Measurements from ENCODE around the gene ABCA4.

Gene ABCA4

GRCh38 chr1:94113589-94114226, 7.2 kb downstream of the ABCA4 start:
- Histone ChIP-seq H4K12ac (ENCODE audit: low read depth, low read length) (no peak overlapping the region), H2BK5ac (ENCODE audit: low read depth, low read length, poor library complexity) (peak overlapping the region; percentile 82), H3K9me3 (ENCODE audit: insufficient read depth, low read depth, low read length) (no peaks in the 10 kb centered on the region), H3K79me1 (ENCODE audit: low read length) (peaks cover 71% of the 10 kb centered on the region), H2AFZ (ENCODE audit: insufficient read depth, low read length, poor library complexity) (no peak overlapping the region), H3K14ac (ENCODE audit: low read length) (peak overlapping the region; percentile 81), H3K4me3 (ENCODE audit: low read depth, low read length) (no peak overlapping the region), H3K27me3 (ENCODE audit: insufficient read depth, low read length) (no peaks in the 10 kb centered on the region), H4K91ac (ENCODE audit: low read depth, low read length) (peak overlapping the region; percentile 96), H3K18ac (ENCODE audit: low read length) (no peak overlapping the region), H3K79me2 (ENCODE audit: control insufficient read depth, insufficient read depth, low read length, poor library complexity) (peaks cover 12% of the 10 kb centered on the region), H3K4me1 (ENCODE audit: control insufficient read depth in 1 of 2, insufficient read depth in 2 of 2, low read length in 2 of 2) (peaks cover 41 to 50% of the 10 kb centered on the region in 2 experiments), H2BK120ac (ENCODE audit: insufficient read depth, low read length, poor library complexity) (peak overlapping the region; percentile 83), H3K4ac (ENCODE audit: low read depth, low read length) (peak overlapping the region; percentile 63), H3K4me2 (ENCODE audit: low read length) (no peak overlapping the region), H2BK12ac (ENCODE audit: low read length) (peak overlapping the region; percentile 64), H3K36me3 (ENCODE audit: control insufficient read depth in 1 of 2, insufficient read depth in 2 of 2, low read length in 2 of 2) (no peaks in the 10 kb centered on the region), H3K27ac (ENCODE audit: low read depth, low read length) (peak overlapping the region; percentile 72), H3K9ac (ENCODE audit: low read length) (no peak overlapping the region), H2AK5ac (ENCODE audit: low read length) (peak overlapping the region; percentile 89), H3K23ac (ENCODE audit: low read length) (no peak overlapping the region), H4K8ac (ENCODE audit: low read depth, low read length) (peak overlapping the region; percentile 59)
- DNase-seq = no peak
- WGBS (ENCODE audit: extremely low coverage, insufficient coverage, insufficient read length) = no CpG with 5 or more reads among the region's 2 CpGs

DNA sequence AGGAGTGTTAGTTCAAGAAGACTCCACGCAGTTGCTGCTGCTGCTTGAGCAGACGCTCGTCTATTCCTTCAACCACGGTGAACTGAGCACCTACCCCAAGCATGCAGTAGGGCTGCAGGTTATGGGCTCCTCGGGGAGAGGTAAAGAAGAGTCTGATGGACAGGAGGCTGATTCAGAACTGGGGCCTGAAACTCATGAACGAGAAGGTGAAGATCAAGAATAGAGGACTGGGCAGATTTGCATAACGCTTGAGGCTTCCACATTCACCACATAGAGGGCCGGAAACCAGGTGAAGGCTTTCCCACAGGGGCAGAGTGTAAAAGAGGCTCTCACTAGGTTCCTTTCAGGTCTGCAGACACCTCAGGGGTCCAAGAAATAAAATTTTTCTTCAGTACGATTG, 9.1 kb downstream of the ABCA4 start:
- Histone ChIP-seq H3K9me3 (ENCODE audit: insufficient read depth, low read depth, low read length) (peaks cover 2% of the 10 kb centered on the region), H3K23ac (ENCODE audit: low read length) (no peak overlapping the region), H3K4me3 (ENCODE audit: low read depth, low read length) (no peak overlapping the region), H2BK120ac (ENCODE audit: insufficient read depth, low read length, poor library complexity) (peak overlapping the region; percentile 86), H4K91ac (ENCODE audit: low read depth, low read length) (peak overlapping the region; percentile 85), H2BK12ac (ENCODE audit: low read length) (peak overlapping the region; percentile 44), H3K79me1 (ENCODE audit: low read length) (peaks cover 65% of the 10 kb centered on the region), H2AFZ (ENCODE audit: insufficient read depth, low read length, poor library complexity) (no peak overlapping the region), H3K4me2 (ENCODE audit: low read length) (no peak overlapping the region), H3K18ac (ENCODE audit: low read length) (peak overlapping the region; percentile 36), H3K14ac (ENCODE audit: low read length) (peak overlapping the region; percentile 86), H3K27ac (ENCODE audit: low read depth, low read length) (peak overlapping the region; percentile 38), H4K12ac (ENCODE audit: low read depth, low read length) (no peak overlapping the region), H4K8ac (ENCODE audit: low read depth, low read length) (peak overlapping the region; percentile 40), H2AK5ac (ENCODE audit: low read length) (peak overlapping the region; percentile 46), H3K4me1 (ENCODE audit: control insufficient read depth in 1 of 2, insufficient read depth in 2 of 2, low read length in 2 of 2) (peaks cover 30 to 44% of the 10 kb centered on the region in 2 experiments), H3K9ac (ENCODE audit: low read length) (no peak overlapping the region), H3K27me3 (ENCODE audit: insufficient read depth, low read length) (no peaks in the 10 kb centered on the region), H3K36me3 (ENCODE audit: control insufficient read depth in 1 of 2, insufficient read depth in 2 of 2, low read length in 2 of 2) (no peaks in the 10 kb centered on the region), H3K79me2 (ENCODE audit: control insufficient read depth, insufficient read depth, low read length, poor library complexity) (peaks cover 7% of the 10 kb centered on the region), H3K4ac (ENCODE audit: low read depth, low read length) (peak overlapping the region; percentile 8), H2BK5ac (ENCODE audit: low read depth, low read length, poor library complexity) (peak overlapping the region; percentile 63)
- WGBS (ENCODE audit: extremely low coverage, insufficient coverage, insufficient read length) = no CpG with 5 or more reads among the region's 9 CpGs
- peak in 1 of 2 donors; percentile 34 for DNase-seq

- Histone ChIP-seq H3K36me3 (ENCODE audit: control insufficient read depth in 1 of 2, insufficient read depth in 2 of 2, low read length in 2 of 2) (no peaks in the 10 kb centered on the region), H4K91ac (ENCODE audit: low read depth, low read length) (peak overlapping the region; percentile 90)
- DNase-seq = peak; percentile 72 to 82
Measured at GRCh38 chr1:94110946-94111740, 9.8 kb downstream of the ABCA4 start.

GRCh38 chr1:94110021-94110761, 10.8 kb downstream of the ABCA4 start:
- no CpG with 5 or more reads among the region's 4 CpGs for WGBS (ENCODE audit: extremely low coverage, insufficient coverage, insufficient read length)
- no peak overlapping the region for H2AFZ ChIP-seq (ENCODE audit: insufficient read depth, low read length, poor library complexity)
- H2BK120ac ChIP-seq (ENCODE audit: insufficient read depth, low read length, poor library complexity) = peak overlapping the region; percentile 89
- H3K79me1 ChIP-seq (ENCODE audit: low read length) = peaks cover 66% of the 10 kb centered on the region
- H3K18ac ChIP-seq (ENCODE audit: low read length) = no peak overlapping the region
- no peak overlapping the region for H3K9ac ChIP-seq (ENCODE audit: low read length)
- H3K27ac ChIP-seq (ENCODE audit: low read depth, low read length) = peak overlapping the region; percentile 1
- H3K4me2 ChIP-seq (ENCODE audit: low read length) = no peak overlapping the region
- H3K36me3 ChIP-seq (ENCODE audit: control insufficient read depth in 1 of 2, insufficient read depth in 2 of 2, low read length in 2 of 2) = no peaks in the 10 kb centered on the region
- no peak for DNase-seq
- H4K8ac ChIP-seq (ENCODE audit: low read depth, low read length) = no peak overlapping the region
- H3K4me3 ChIP-seq (ENCODE audit: low read depth, low read length) = no peak overlapping the region
- H2AK5ac ChIP-seq (ENCODE audit: low read length) = peak overlapping the region; percentile 25
- H3K23ac ChIP-seq (ENCODE audit: low read length) = no peak overlapping the region
- H4K12ac ChIP-seq (ENCODE audit: low read depth, low read length) = no peak overlapping the region
- peaks cover 12% of the 10 kb centered on the region for H3K79me2 ChIP-seq (ENCODE audit: control insufficient read depth, insufficient read depth, low read length, poor library complexity)
- peak overlapping the region; percentile 55 for H3K14ac ChIP-seq (ENCODE audit: low read length)
- H2BK12ac ChIP-seq (ENCODE audit: low read length) = peak overlapping the region; percentile 58
- H3K27me3 ChIP-seq (ENCODE audit: insufficient read depth, low read length) = no peaks in the 10 kb centered on the region
- peaks cover 3% of the 10 kb centered on the region for H3K9me3 ChIP-seq (ENCODE audit: insufficient read depth, low read depth, low read length)
- H2BK5ac ChIP-seq (ENCODE audit: low read depth, low read length, poor library complexity) = peak overlapping the region; percentile 14
- H3K4ac ChIP-seq (ENCODE audit: low read depth, low read length) = no peak overlapping the region
- peak overlapping the region; percentile 90 for H4K91ac ChIP-seq (ENCODE audit: low read depth, low read length)
- H3K4me1 ChIP-seq (ENCODE audit: control insufficient read depth in 1 of 2, insufficient read depth in 2 of 2, low read length in 2 of 2) = peaks cover 33 to 44% of the 10 kb centered on the region in 2 experiments

More at GRCh38 chr1:94110946-94111740, 9.8 kb downstream of the ABCA4 start:
- Histone ChIP-seq H3K4me2 (ENCODE audit: low read length) (no peak overlapping the region), H2BK5ac (ENCODE audit: low read depth, low read length, poor library complexity) (peak overlapping the region; percentile 63), H3K18ac (ENCODE audit: low read length) (peak overlapping the region; percentile 36), H3K4me3 (ENCODE audit: low read depth, low read length) (no peak overlapping the region), H3K79me1 (ENCODE audit: low read length) (peaks cover 69% of the 10 kb centered on the region), H3K23ac (ENCODE audit: low read length) (no peak overlapping the region), H3K4me1 (ENCODE audit: control insufficient read depth in 1 of 2, insufficient read depth in 2 of 2, low read length in 2 of 2) (peaks cover 35 to 47% of the 10 kb centered on the region in 2 experiments), H3K4ac (ENCODE audit: low read depth, low read length) (peak overlapping the region; percentile 8), H3K9ac (ENCODE audit: low read length) (no peak overlapping the region), H3K9me3 (ENCODE audit: insufficient read depth, low read depth, low read length) (peaks cover 3% of the 10 kb centered on the region), H2AK5ac (ENCODE audit: low read length) (peak overlapping the region; percentile 46), H3K27ac (ENCODE audit: low read depth, low read length) (peak overlapping the region; percentile 49), H2AFZ (ENCODE audit: insufficient read depth, low read length, poor library complexity) (no peak overlapping the region), H3K14ac (ENCODE audit: low read length) (peak overlapping the region; percentile 86), H3K27me3 (ENCODE audit: insufficient read depth, low read length) (no peaks in the 10 kb centered on the region), H3K79me2 (ENCODE audit: control insufficient read depth, insufficient read depth, low read length, poor library complexity) (peaks cover 9% of the 10 kb centered on the region), H2BK120ac (ENCODE audit: insufficient read depth, low read length, poor library complexity) (peak overlapping the region; percentile 86), H4K8ac (ENCODE audit: low read depth, low read length) (peak overlapping the region; percentile 40), H2BK12ac (ENCODE audit: low read length) (peak overlapping the region; percentile 44), H4K12ac (ENCODE audit: low read depth, low read length) (no peak overlapping the region)
- no CpG with 5 or more reads among the region's 10 CpGs for WGBS (ENCODE audit: extremely low coverage, insufficient coverage, insufficient read length)
